Endothelial cell (in vitro differentiated cells): ENCODE data around the gene LRP3. TPM values are rescaled to one million over a fixed set of nuclear protein-coding genes. Genes with fewer than 3 reads are reported as not detected.

Source experiments
- DNase-seq: peaks from one replicate; pipeline ENCODE4 v3.0.0; 2021; ENCODE audit warnings: low spot score
- H3K27ac Mint-ChIP-seq: one replicate; pipeline ENCODE4 v1.8.0; 2021; ENCODE audit warnings: mixed read lengths, inconsistent platforms; ENCODE audit not compliant: unreplicated experiment
- H3K27me3 Mint-ChIP-seq: one replicate; pipeline ENCODE4 v1.8.0; 2021; ENCODE audit warnings: mild to moderate bottlenecking, moderate library complexity, mixed read lengths, inconsistent platforms; ENCODE audit not compliant: unreplicated experiment
- H3K36me3 Mint-ChIP-seq: one replicate; pipeline ENCODE4 v1.8.0; 2021; ENCODE audit warnings: mild to moderate bottlenecking, low read depth, mixed read lengths, inconsistent platforms; ENCODE audit not compliant: unreplicated experiment
- H3K4me1 Mint-ChIP-seq: one replicate; pipeline ENCODE4 v1.8.0; 2021; ENCODE audit warnings: mild to moderate bottlenecking, mixed read lengths, inconsistent platforms; ENCODE audit not compliant: unreplicated experiment
- H3K4me3 Mint-ChIP-seq: one replicate; pipeline ENCODE4 v1.8.0; 2021; ENCODE audit warnings: mild to moderate bottlenecking, mixed read lengths, inconsistent platforms; ENCODE audit not compliant: unreplicated experiment
- H3K9me3 Mint-ChIP-seq: one replicate; pipeline ENCODE4 v1.8.0; 2021; ENCODE audit warnings: mixed read lengths, inconsistent platforms; ENCODE audit not compliant: unreplicated experiment
- CTCF ChIP-seq: fragments of 200-600 bp; sonication (generic); IDR thresholded peaks from one replicate; pipeline ENCODE4 v1.5.0; 2021; ENCODE audit warnings: antibody characterized with exemption; ENCODE audit not compliant: unreplicated experiment
- total RNA-seq: library from RNA; stranded (reverse); fragmentation: NEBNext Ultra II Directional; extraction: Animal tissue kit (Norgen Biotek cat#: 25700); gene quantifications from one replicate; pipeline ENCODE4 v1.2.1, GENCODE V29; 2021; ENCODE audit not compliant: unreplicated experiment

The LRP3 gene
- total RNA-seq, 1 donor from 2014 or later: 5.4 TPM

- Mint-ChIP-seq H3K27me3 (no peaks in the 10 kb centered on the region), H3K4me1 (peaks cover 10% of the 10 kb centered on the region), H3K9me3 (no peaks in the 10 kb centered on the region), H3K36me3 (no peaks in the 10 kb centered on the region), H3K27ac (no peak overlapping the region), H3K4me3 (no peak overlapping the region)
- no peak for TF ChIP-seq CTCF
- DNase-seq: no peak
Observed at GRCh38 chr19:33256261-33256660, 62.1 kb downstream of the LRP3 start.

DNA sequence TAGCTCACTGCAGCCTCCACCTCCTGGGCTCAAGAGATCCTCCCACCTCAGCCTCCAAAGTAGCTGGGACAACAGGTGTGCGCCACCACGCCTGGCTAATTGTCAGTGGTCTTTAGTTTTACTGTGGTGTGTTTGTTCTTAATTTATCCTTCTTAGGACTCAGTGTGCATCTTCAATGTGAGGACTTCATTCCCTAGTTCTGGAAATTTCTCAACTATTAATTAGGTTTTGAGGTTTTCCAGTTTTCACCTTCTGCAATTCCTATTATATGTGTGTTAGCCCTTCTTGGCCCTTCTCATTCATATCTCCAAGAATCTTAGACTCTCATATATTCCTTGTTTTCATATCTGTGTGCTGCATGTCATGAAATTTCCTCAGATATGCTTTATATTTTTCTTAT, 63.7 kb downstream of the LRP3 start:
- DNase-seq: no peak
- Mint-ChIP-seq H3K9me3 (no peaks in the 10 kb centered on the region), H3K27me3 (no peaks in the 10 kb centered on the region), H3K4me3 (no peak overlapping the region), H3K4me1 (peaks cover 16% of the 10 kb centered on the region), H3K27ac (no peak overlapping the region), H3K36me3 (no peaks in the 10 kb centered on the region)
- no peak for TF ChIP-seq CTCF

Other genes with a start within 250 kb of the LRP3 start
- 34.3 TPM for gene CEP89, start 222.4 kb upstream of the LRP3 start, total RNA-seq
- gene FAAP24, start 222.1 kb upstream of the LRP3 start, total RNA-seq: 2.8 TPM
- gene RHPN2, start 129.4 kb upstream of the LRP3 start, total RNA-seq: 4.5 TPM
- gene GPATCH1, start 113.1 kb upstream of the LRP3 start, total RNA-seq: 8.7 TPM
- not detected for gene WDR88, start 62.2 kb upstream of the LRP3 start, total RNA-seq
- 4.4 TPM for gene SLC7A10, start 31.5 kb downstream of the LRP3 start, total RNA-seq
- gene CEBPA, start 108.2 kb downstream of the LRP3 start, total RNA-seq: 0.59 TPM
- gene CEBPG, start 179.4 kb downstream of the LRP3 start, total RNA-seq: 20.7 TPM